Endothelial cell of umbilical vein (primary cell): ENCODE data around the gene RFNG. TPM values are rescaled to one million over a fixed set of nuclear protein-coding genes. Genes with fewer than 3 reads are reported as not detected.

Experiments used
- BruUV-seq: library from RNA; stranded (reverse); fragments of 400-500 nt; replicated peaks from 2 replicates; lab custom pipeline; 2021; lab: Mats Ljungman, UMichigan
- CTCF ChIA-PET: fragments of 300-600, 350-600 bp; sonication (Branson Sonifier 250); formaldehyde crosslinking; loops from one replicate; lab custom pipeline; 2021; ENCODE audit warnings: antibody characterized with exemption, inconsistent platforms; lab: Charles Lee
- POLR2A ChIA-PET: fragments of 300-600, 350-600 bp; sonication (Branson Sonifier 250); formaldehyde crosslinking; loops from one replicate; lab custom pipeline; 2021; ENCODE audit warnings: antibody characterized with exemption, inconsistent platforms; lab: Charles Lee
- DNase-seq: peaks from one replicate; pipeline ENCODE4 v3.0.0-alpha.2; 2011; ENCODE audit warnings: low read depth, low spot score
- FAIRE-seq: peaks from 2 replicates; lab custom pipeline; 2011; peaks lifted over from hg19 to GRCh38; lab: Jason Lieb, UNC
- H2AFZ ChIP-seq: 2 replicates; pipeline ENCODE4 v1.6.0; 2012; ENCODE audit warnings: low read depth, low read length, control low read depth, inconsistent platforms
- H3K27ac ChIP-seq: 2 replicates; pipeline ENCODE4 v1.5.1; 2011; ENCODE audit warnings: low read depth, mild to moderate bottlenecking, control low read depth, low read length, moderate library complexity; ENCODE audit not compliant: insufficient read depth
- H3K27me3 ChIP-seq, 2 experiments: 2 replicates each; pipeline versions ENCODE4 v1.6.0 to v1.6.1; 2011; ENCODE audit warnings: low read length in 2 of 2, mixed read lengths in 1 of 2; ENCODE audit not compliant: control insufficient read depth in 2 of 2, insufficient read depth in 2 of 2
- H3K36me3 ChIP-seq, 2 experiments: 2 replicates in 1 of 2; 3 replicates in 1 of 2; pipeline ENCODE4 v1.5.1; 2011; ENCODE audit warnings: low read length in 2 of 2, mild to moderate bottlenecking in 1 of 2, moderate library complexity in 1 of 2; ENCODE audit not compliant: control insufficient read depth in 2 of 2, insufficient read depth in 2 of 2; ENCODE audit errors: extremely low read depth in 1 of 2
- H3K4me1 ChIP-seq: 3 replicates; pipeline ENCODE4 v1.5.1; 2011; ENCODE audit warnings: mild to moderate bottlenecking, low read length; ENCODE audit not compliant: control insufficient read depth, insufficient read depth; ENCODE audit errors: extremely low read depth
- H3K4me2 ChIP-seq: 2 replicates; pipeline ENCODE4 v1.6.1; 2011; ENCODE audit warnings: low read length, control low read depth, mixed read lengths; ENCODE audit not compliant: insufficient read depth
- H3K4me3 ChIP-seq, 3 experiments: fragments of 200-600 bp in 1 of 3; sonication (generic), shearing (Covaris generic) in 1 of 3; replicated peaks in 1 of 3; 2 replicates each; pipeline ENCODE4 v1.5.1; 2011 to 2016; ENCODE audit warnings: control low read depth in 3 of 3, low read length in 3 of 3, mild to moderate bottlenecking in 2 of 3, inconsistent platforms in 1 of 3, low read depth in 1 of 3, moderate library complexity in 1 of 3; ENCODE audit not compliant: insufficient read depth in 1 of 3
- H3K79me2 ChIP-seq: 2 replicates; pipeline ENCODE4 v1.6.0; 2012; ENCODE audit warnings: low read length, inconsistent platforms; ENCODE audit not compliant: control insufficient read depth, insufficient read depth
- H3K9ac ChIP-seq: replicated peaks from 2 replicates; pipeline ENCODE3; 2011; ENCODE audit warnings: low read length, control low read depth; ENCODE audit not compliant: insufficient read depth; ENCODE audit errors: extremely low read depth
- H3K9me1 ChIP-seq: replicated peaks from 3 replicates; pipeline ENCODE4 v1.6.0; 2011; ENCODE audit warnings: mild to moderate bottlenecking, low read length; ENCODE audit not compliant: control insufficient read depth, insufficient read depth; ENCODE audit errors: extremely low read depth
- H3K9me3 ChIP-seq: replicated peaks from 2 replicates; pipeline ENCODE4 v1.5.1; 2012; ENCODE audit warnings: low read length, inconsistent platforms; ENCODE audit not compliant: control insufficient read depth, insufficient read depth
- H4K20me1 ChIP-seq: replicated peaks from 2 replicates; pipeline ENCODE3; 2011; ENCODE audit warnings: mild to moderate bottlenecking, low read length; ENCODE audit not compliant: control insufficient read depth, insufficient read depth; ENCODE audit errors: extremely low read depth
- EZH2 ChIP-seq: IDR thresholded peaks from 2 replicates; pipeline ENCODE4 v1.6.1; 2012; ENCODE audit warnings: borderline replicate concordance, low read depth, mild to moderate bottlenecking, moderate library complexity, low read length, inconsistent platforms; ENCODE audit not compliant: severe bottlenecking
- FOS ChIP-seq: IDR thresholded peaks from 2 replicates; pipeline ENCODE4 v1.6.1; 2011; ENCODE audit warnings: mild to moderate bottlenecking, low read length, moderate library complexity, borderline replicate concordance; ENCODE audit not compliant: insufficient read depth
- GATA2 ChIP-seq: IDR thresholded peaks from 2 replicates; pipeline ENCODE4 v1.7.0; 2011; ENCODE audit warnings: low read depth, mild to moderate bottlenecking, moderate library complexity, mixed read lengths, low read length; ENCODE audit not compliant: insufficient read length, insufficient read depth
- JUN ChIP-seq: IDR thresholded peaks from 2 replicates; pipeline ENCODE4 v1.6.1; 2011; ENCODE audit warnings: borderline replicate concordance, low read depth; ENCODE audit not compliant: insufficient read length, insufficient read depth
- MYC ChIP-seq: IDR thresholded peaks from one replicate; pipeline ENCODE4 v1.6.1; 2011; ENCODE audit warnings: mild to moderate bottlenecking, low read depth, low read length
- POLR2A ChIP-seq: IDR thresholded peaks from 2 replicates; pipeline ENCODE4 v1.6.1; 2012; ENCODE audit warnings: low read depth, mild to moderate bottlenecking, control low read depth, low read length
- POLR2AphosphoS5 ChIP-seq: IDR thresholded peaks from 2 replicates; pipeline ENCODE4 v1.6.1; 2012; ENCODE audit warnings: low read depth, mild to moderate bottlenecking, control low read depth, low read length, moderate library complexity; ENCODE audit not compliant: insufficient read depth
- dilution Hi-C: fragments of 300-500 bp; cut with MboI; formaldehyde crosslinking; loops from one replicate; pipeline ENCODE4 v1.15.0; 2019; ENCODE audit warnings: low sequenced_read_pairs; ENCODE audit not compliant: extremely low pct_ligation_motif_present
- intact Hi-C: fragments of 100-400 bp; cut with micrococcal nuclease; formaldehyde crosslinking; loops from one replicate; pipeline ENCODE4 v1.10.0; 2022
- polyA plus RNA-seq, 4 experiments: library from polyadenylated mRNA; depleted of rRNA in 3 of 4; stranded (reverse) in 3 of 4; unstranded in 1 of 4; fragments of >200 nt; gene quantifications; 2 replicates each; pipeline versions ENCODE4 v1.2.1 to v1.2.3, GENCODE V29; 2011 to 2012; ENCODE audit warnings: missing spikeins in 1 of 4
- total RNA-seq: library from RNA; stranded (reverse); gene quantifications from 2 replicates; pipeline ENCODE4 v1.2.3, GENCODE V29; 2021
- TF ChIP-seq, protein P1 (sequence below): IDR thresholded peaks from 2 replicates; pipeline ENCODE4 v1.6.1; 2011; ENCODE audit not compliant: insufficient read depth, insufficient read length
- TF ChIP-seq, protein P2 (sequence below), 2 donors: IDR thresholded peaks; 1 replicate in 1 of 2; 2 replicates in 1 of 2; pipeline ENCODE4 v1.5.1; 2011; ENCODE audit warnings: low read length in 2 of 2, mild to moderate bottlenecking in 2 of 2, moderate library complexity in 2 of 2, control low read depth in 1 of 2, inconsistent platforms in 1 of 2, low read depth in 1 of 2; ENCODE audit not compliant: insufficient read depth in 1 of 2; ENCODE audit errors: extremely low read depth in 1 of 2

RFNG gene
- total and polyA plus RNA-seq, 2 donors (not counting 3 experiments of a cell fraction or from before 2014, with no cell fraction given), result 33.7 to 40.0 TPM

DNA sequence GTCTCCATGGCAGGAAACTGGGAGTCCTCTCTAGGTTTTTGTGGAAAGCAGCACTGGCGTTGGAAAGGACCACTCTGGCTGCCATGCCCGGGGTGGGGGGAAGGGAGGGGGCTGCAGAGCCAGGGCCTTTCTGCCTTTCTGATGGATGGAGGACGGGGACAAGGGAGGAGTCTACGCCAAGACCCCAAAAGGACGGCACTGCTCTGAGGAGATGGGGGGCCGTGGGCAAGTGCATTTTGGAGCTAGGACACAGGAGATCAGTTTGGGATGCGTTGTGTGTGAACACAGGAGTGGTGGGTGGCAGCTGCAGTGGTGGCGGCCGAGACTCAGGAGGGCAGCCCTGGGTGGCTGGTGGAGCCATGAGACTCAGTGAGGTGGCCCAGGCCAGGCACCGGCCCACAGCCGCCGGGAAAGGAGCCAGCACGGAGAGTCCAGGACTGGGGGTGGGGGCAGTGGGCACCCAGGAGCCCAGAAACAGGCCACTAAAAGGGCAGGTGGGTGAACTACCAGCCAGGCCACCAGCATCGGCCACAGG, 31.0 kb downstream of the RFNG start:
- intact Hi-C loops, result loop anchor here (5.0 to 10.0 kb wide), 2 partner anchors 43 to 194 kb away; partner anchors contain the start of genes ASPSCR1 and CCDC57
- no peaks in the 10 kb centered on the region for H3K27me3 ChIP-seq
- no peak for DNase-seq

More for the DNA sequence above, 31.0 kb downstream of the RFNG start:
- Histone ChIP-seq H3K9ac (no peak overlapping the region), H3K4me2 (no peak overlapping the region), H3K36me3 (no peaks in the 10 kb centered on the region), H3K9me3 (no peaks in the 10 kb centered on the region), H4K20me1 (no peaks in the 10 kb centered on the region), H3K4me1 (peaks cover 12% of the 10 kb centered on the region), H3K79me2 (peaks cover 5% of the 10 kb centered on the region), H3K27ac (no peak overlapping the region), H3K4me3 (no peak overlapping the region), H2AFZ (no peak overlapping the region), H3K9me1 (no peaks in the 10 kb centered on the region)
- TSS peak; percentile 15 for BruUV-seq
- dilution Hi-C loops, result no loop called here
- CTCF ChIA-PET, result interaction anchor here (0.8 to 9.1 kb wide), 27 partner anchors 9 to 198 kb away, joined by 3 to 345 read pairs (median 5); partner anchors contain the start of genes ARHGDIA, DCXR, MAFG and NOTUM
- no peak for FAIRE-seq
- POLR2A ChIA-PET, result no interaction called here
- TF ChIP-seq JUN (no peak), EZH2 (no peak), FOS (no peak), POLR2A (no peak), GATA2 (no peak), POLR2AphosphoS5 (no peak), MYC (no peak)
- TF ChIP-seq, protein P1, sequence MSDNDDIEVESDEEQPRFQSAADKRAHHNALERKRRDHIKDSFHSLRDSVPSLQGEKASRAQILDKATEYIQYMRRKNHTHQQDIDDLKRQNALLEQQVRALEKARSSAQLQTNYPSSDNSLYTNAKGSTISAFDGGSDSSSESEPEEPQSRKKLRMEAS, result no peak
- TF ChIP-seq, protein P2, sequence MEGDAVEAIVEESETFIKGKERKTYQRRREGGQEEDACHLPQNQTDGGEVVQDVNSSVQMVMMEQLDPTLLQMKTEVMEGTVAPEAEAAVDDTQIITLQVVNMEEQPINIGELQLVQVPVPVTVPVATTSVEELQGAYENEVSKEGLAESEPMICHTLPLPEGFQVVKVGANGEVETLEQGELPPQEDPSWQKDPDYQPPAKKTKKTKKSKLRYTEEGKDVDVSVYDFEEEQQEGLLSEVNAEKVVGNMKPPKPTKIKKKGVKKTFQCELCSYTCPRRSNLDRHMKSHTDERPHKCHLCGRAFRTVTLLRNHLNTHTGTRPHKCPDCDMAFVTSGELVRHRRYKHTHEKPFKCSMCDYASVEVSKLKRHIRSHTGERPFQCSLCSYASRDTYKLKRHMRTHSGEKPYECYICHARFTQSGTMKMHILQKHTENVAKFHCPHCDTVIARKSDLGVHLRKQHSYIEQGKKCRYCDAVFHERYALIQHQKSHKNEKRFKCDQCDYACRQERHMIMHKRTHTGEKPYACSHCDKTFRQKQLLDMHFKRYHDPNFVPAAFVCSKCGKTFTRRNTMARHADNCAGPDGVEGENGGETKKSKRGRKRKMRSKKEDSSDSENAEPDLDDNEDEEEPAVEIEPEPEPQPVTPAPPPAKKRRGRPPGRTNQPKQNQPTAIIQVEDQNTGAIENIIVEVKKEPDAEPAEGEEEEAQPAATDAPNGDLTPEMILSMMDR (IDR thresholded peaks at IDR 0.05; ENCODE audit: extremely low read depth in 1 of 2, insufficient read depth in 1 of 2, low read depth in 1 of 2, low read length in 2 of 2), result no peak
